Measurements from ENCODE around the gene EVA1B.

GRCh38 chr1:36298640-36299039 lies 24.8 kb downstream of the EVA1B start:
- no peak for TF ChIP-seq CTCF (IDR thresholded peaks at IDR 0.05)
- no peak for TF ChIP-seq EZH2 (IDR thresholded peaks at IDR 0.05)
- TF ChIP-seq EZH2phosphoT487 (IDR thresholded peaks at IDR 0.05), result no peak
